GM23338 (cell line): Measurements from ENCODE around the gene RORC. TPM values are rescaled to one million over a fixed set of nuclear protein-coding genes. Genes with fewer than 3 reads are reported as not detected.
A peak's percentile ranks its signal among the peaks of the same experiment; 100 is the strongest.

Experiments
- ATAC-seq: fragments of 200-7000 bp; cut with Tn5 transposase; 3 replicates; pipeline ENCODE4 v1.9.1; 2020
- DNase-seq: peaks from one replicate; pipeline ENCODE4 v3.0.0-alpha.2; 2015; ENCODE audit warnings: low spot score
- H2AFZ ChIP-seq: fragments of 200-600 bp; sonication (generic); 2 replicates; pipeline ENCODE4 v1.8.0; 2016; ENCODE audit warnings: antibody characterized with exemption, mild to moderate bottlenecking, moderate library complexity
- H3F3A ChIP-seq: fragments of 200-600 bp; sonication (generic); replicated peaks from 2 replicates; pipeline ENCODE4 v1.8.0; 2017; ENCODE audit warnings: antibody characterized with exemption, mixed run types, low read depth
- H3K27ac ChIP-seq: fragments of 200-600 bp; sonication (generic); 2 replicates; pipeline ENCODE4 v1.6.1; 2016; ENCODE audit warnings: low read depth
- H3K27me3 ChIP-seq: fragments of 200-600 bp; sonication (generic); 2 replicates; pipeline ENCODE4 v1.8.0; 2016; ENCODE audit warnings: mild to moderate bottlenecking, mixed run types, moderate library complexity; ENCODE audit not compliant: insufficient read depth
- H3K36me3 ChIP-seq: fragments of 200-600 bp; sonication (generic); 2 replicates; pipeline ENCODE4 v1.8.0; 2016; ENCODE audit warnings: mild to moderate bottlenecking; ENCODE audit not compliant: insufficient read depth
- H3K4me1 ChIP-seq: fragments of 200-600 bp; sonication (generic); 2 replicates; pipeline ENCODE4 v1.8.0; 2016; ENCODE audit warnings: mild to moderate bottlenecking, moderate library complexity; ENCODE audit not compliant: insufficient read depth
- H3K4me2 ChIP-seq: fragments of 200-600 bp; sonication (generic); 2 replicates; pipeline ENCODE4 v1.7.1; 2017; ENCODE audit warnings: mixed run types
- H3K4me3 ChIP-seq: fragments of 200-600 bp; sonication (generic); 2 replicates; pipeline ENCODE4 v1.6.1; 2016; ENCODE audit warnings: mixed run types
- H3K79me2 ChIP-seq: fragments of 200-600 bp; sonication (generic); replicated peaks from 2 replicates; pipeline ENCODE4 v1.8.0; 2017; ENCODE audit warnings: mild to moderate bottlenecking; ENCODE audit not compliant: insufficient read depth
- H3K9me2 ChIP-seq: fragments of 200-600 bp; sonication (generic); 2 replicates; pipeline ENCODE4 v1.8.0; 2017; ENCODE audit not compliant: insufficient read depth
- H4K20me1 ChIP-seq: fragments of 200-600 bp; sonication (generic); replicated peaks from 2 replicates; pipeline ENCODE4 v1.8.0; 2017; ENCODE audit warnings: mild to moderate bottlenecking; ENCODE audit not compliant: insufficient read depth
- H3K27ac Mint-ChIP-seq: 2 replicates; pipeline ENCODE4 v1.8.0; 2020; ENCODE audit warnings: inconsistent platforms, mild to moderate bottlenecking, moderate library complexity, mixed read lengths
- H3K27me3 Mint-ChIP-seq: 3 replicates; pipeline ENCODE4 v1.8.0; 2022; ENCODE audit warnings: low read depth, mild to moderate bottlenecking, moderate library complexity, mixed read lengths, inconsistent platforms; ENCODE audit not compliant: insufficient read depth, poor library complexity
- H3K36me3 Mint-ChIP-seq: 3 replicates; pipeline ENCODE4 v1.8.0; 2021; ENCODE audit warnings: low read depth, mild to moderate bottlenecking, inconsistent platforms, moderate library complexity, mixed read lengths
- H3K4me1 Mint-ChIP-seq: 3 replicates; pipeline ENCODE4 v1.8.0; 2020; ENCODE audit warnings: mild to moderate bottlenecking, inconsistent platforms, mixed read lengths
- H3K4me3 Mint-ChIP-seq: 3 replicates; pipeline ENCODE4 v1.8.0; 2021; ENCODE audit warnings: moderate library complexity, mild to moderate bottlenecking, inconsistent platforms, mixed read lengths
- H3K9me3 Mint-ChIP-seq: 3 replicates; pipeline ENCODE4 v1.8.0; 2020; ENCODE audit warnings: moderate library complexity, mild to moderate bottlenecking, inconsistent platforms, mixed read lengths
- CREB1 ChIP-seq: fragments of 250-450 bp; sonication (Bioruptor Pico); IDR thresholded peaks from 2 replicates; pipeline ENCODE4 v1.5.0; 2020; ENCODE audit warnings: low read depth, mild to moderate bottlenecking, moderate library complexity
- CTCF ChIP-seq, 2 experiments: fragments of 200-600 bp in 1 of 2; sonication (generic) in 1 of 2; conservative IDR thresholded peaks; 2 replicates each; pipeline versions ENCODE4 v1.5.1 to v1.6.1; 2016 to 2017; ENCODE audit warnings: antibody characterized with exemption in 2 of 2, low read depth in 2 of 2, mild to moderate bottlenecking in 2 of 2, moderate library complexity in 1 of 2
- ETS1 ChIP-seq: IDR thresholded peaks from 2 replicates; pipeline ENCODE4 v1.6.1; 2016; ENCODE audit warnings: antibody characterized with exemption
- JUNB ChIP-seq: IDR thresholded peaks from one replicate; pipeline ENCODE4 v1.6.1; 2016; ENCODE audit warnings: antibody characterized with exemption; ENCODE audit not compliant: unreplicated experiment
- POLR2AphosphoS5 ChIP-seq: IDR thresholded peaks from 2 replicates; pipeline ENCODE4 v1.6.1; 2016; ENCODE audit warnings: antibody characterized with exemption, low read depth
- REST ChIP-seq: IDR thresholded peaks from one replicate; pipeline ENCODE4 v1.6.1; 2018; ENCODE audit warnings: antibody characterized with exemption; ENCODE audit not compliant: unreplicated experiment
- ZNF462 ChIP-seq: fragments of 250-450 bp; sonication (Bioruptor Pico); IDR thresholded peaks from 2 replicates; pipeline ENCODE4 v1.5.0; 2020; ENCODE audit warnings: mild to moderate bottlenecking, moderate library complexity
- polyA plus RNA-seq: library from polyadenylated mRNA; unstranded; fragments of >200 nt; fragmentation: Nextera tagmentation; extraction: Ambion mirVana; gene quantifications from 2 replicates; pipeline ENCODE4 v1.2.1, GENCODE V29; 2016
- total RNA-seq: library from RNA; depleted of rRNA; stranded (reverse); fragments of >200 nt; shearing (Covaris generic); gene quantifications from 2 replicates; pipeline ENCODE4 v1.2.3, GENCODE V29; 2014

The RORC gene
- total and polyA plus RNA-seq, 2 experiments from 2014 or later: 0.29 to 0.97 TPM

- H3K36me3 ChIP-seq: no peaks in the 10 kb centered on the region
- Mint-ChIP-seq H3K36me3 (no peaks in the 10 kb centered on the region), H3K4me3 (no peak overlapping the region), H3K4me1 (peaks cover 14% of the 10 kb centered on the region), H3K27me3 (no peaks in the 10 kb centered on the region), H3K27ac (no peak overlapping the region), H3K9me3 (no peaks in the 10 kb centered on the region)
- H2AFZ ChIP-seq: no peak overlapping the region
- no peaks in the 10 kb centered on the region for H3K27me3 ChIP-seq
- ATAC-seq: no peak
- TF ChIP-seq JUNB (no peak), CREB1 (CRISPR knock-in tag) (no peak)
- H3K4me3 ChIP-seq: no peak overlapping the region
- 0 out of 2 replicates have a peak, but pooled peaks cover 3% of the 10 kb centered on the region for H3K4me1 ChIP-seq
- H3K27ac ChIP-seq: no peak overlapping the region
- H3K9me2 ChIP-seq: no peaks in the 10 kb centered on the region
- no peak for DNase-seq
- H4K20me1 ChIP-seq: 0 out of 2 replicates have a peak, but pooled peaks cover 2% of the 10 kb centered on the region
- H3F3A ChIP-seq: no peaks in the 10 kb centered on the region
- H3K79me2 ChIP-seq: no peaks in the 10 kb centered on the region
- H3K4me2 ChIP-seq: no peak overlapping the region
Observed at GRCh38 chr1:151800830-151801229, 30.8 kb downstream of the RORC start.

GRCh38 chr1:151799179-151800022 is 32.2 kb downstream of the RORC start:
- no peaks in the 10 kb centered on the region for H3F3A ChIP-seq
- H3K4me2 ChIP-seq: no peak overlapping the region
- no peak overlapping the region for H3K27ac Mint-ChIP-seq
- no peaks in the 10 kb centered on the region for H3K27me3 ChIP-seq
- no peak overlapping the region for H3K4me3 ChIP-seq
- H3K36me3 Mint-ChIP-seq: no peaks in the 10 kb centered on the region
- H3K4me3 Mint-ChIP-seq: no peak overlapping the region; the same call in 2 of the 3 replicates
- H3K9me3 Mint-ChIP-seq: no peaks in the 10 kb centered on the region
- H3K79me2 ChIP-seq: no peaks in the 10 kb centered on the region
- ATAC-seq: peak; percentile 84
- H3K27ac ChIP-seq: no peak overlapping the region
- H3K27me3 Mint-ChIP-seq: no peaks in the 10 kb centered on the region
- no peak overlapping the region for H2AFZ ChIP-seq
- peak; percentile 34 for DNase-seq
- 0 out of 2 replicates have a peak, but pooled peaks cover 3% of the 10 kb centered on the region for H3K4me1 ChIP-seq
- H3K9me2 ChIP-seq: no peaks in the 10 kb centered on the region
- no peaks in the 10 kb centered on the region for H3K36me3 ChIP-seq
- 0 out of 2 replicates have a peak, but pooled peaks cover 2% of the 10 kb centered on the region for H4K20me1 ChIP-seq
- H3K4me1 Mint-ChIP-seq: peaks cover 14% of the 10 kb centered on the region
- no peak for TF ChIP-seq CTCF (conservative IDR thresholded peaks at IDR 0.05; ENCODE audit: low read depth in 2 of 2)
- no peak for TF ChIP-seq ZNF462 (CRISPR knock-in tag)
- no peak for TF ChIP-seq REST
- no peak for TF ChIP-seq POLR2AphosphoS5
- no peak for TF ChIP-seq ETS1
